NCI-H187 (cell line): ENCODE results near the gene MT1HL1.
"Not testable (repeated sequence)": the region's sequence is repeated elsewhere in the genome, so short reads cannot be mapped to it uniquely, and the experiment has no call there.

Experiments used
- DNase-seq, 2 experiments: peaks; one replicate each; lab custom pipeline; 2025; lab: John Stamatoyannopoulos, UW

Gene MT1HL1

GRCh38 chr1:236975461-236975860 is 28.8 kb downstream of the MT1HL1 start:
- DNase-seq: no peak

DNA sequence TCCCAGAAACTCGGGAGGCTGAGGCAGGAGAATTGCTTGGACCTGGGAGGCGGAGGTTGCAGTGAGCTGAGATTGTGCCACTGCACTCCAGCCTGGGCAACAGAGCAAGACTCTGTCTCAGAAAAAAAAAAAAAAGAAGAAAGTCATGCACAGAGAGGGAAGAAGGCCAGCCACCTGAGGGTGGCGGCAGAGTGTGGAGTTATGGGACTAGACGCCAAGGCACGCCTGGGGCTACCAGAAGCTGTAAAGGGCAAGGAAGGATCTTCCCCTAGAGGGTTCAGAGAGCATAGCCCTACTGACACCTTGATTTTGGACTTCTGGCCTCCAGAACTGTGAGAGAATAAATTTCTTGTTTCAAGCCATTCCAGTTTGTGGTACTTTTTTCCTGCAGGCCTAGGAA is 30.2 kb downstream of the MT1HL1 start:
- not testable (repeated sequence) for DNase-seq

DNA sequence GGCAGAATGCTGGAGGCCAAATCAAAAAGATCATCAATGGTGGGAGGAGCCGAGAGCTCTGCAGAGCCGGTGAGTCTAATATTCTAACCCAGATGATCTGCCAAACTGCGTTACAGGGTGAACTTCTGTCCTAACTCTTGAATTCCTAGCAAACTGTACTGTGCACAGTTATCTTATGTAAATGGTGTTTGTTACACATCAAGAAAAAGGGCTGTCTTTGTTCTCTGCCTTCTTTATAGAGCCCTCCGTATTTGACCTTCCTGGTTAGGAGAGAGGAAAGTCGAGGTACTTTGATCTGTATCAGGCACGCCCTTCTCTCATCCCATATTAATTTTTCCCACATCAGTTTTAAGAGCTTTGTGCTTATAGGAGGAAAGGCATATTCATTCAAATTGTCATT is 37.6 kb downstream of the MT1HL1 start:
- DNase-seq: no peak

DNA sequence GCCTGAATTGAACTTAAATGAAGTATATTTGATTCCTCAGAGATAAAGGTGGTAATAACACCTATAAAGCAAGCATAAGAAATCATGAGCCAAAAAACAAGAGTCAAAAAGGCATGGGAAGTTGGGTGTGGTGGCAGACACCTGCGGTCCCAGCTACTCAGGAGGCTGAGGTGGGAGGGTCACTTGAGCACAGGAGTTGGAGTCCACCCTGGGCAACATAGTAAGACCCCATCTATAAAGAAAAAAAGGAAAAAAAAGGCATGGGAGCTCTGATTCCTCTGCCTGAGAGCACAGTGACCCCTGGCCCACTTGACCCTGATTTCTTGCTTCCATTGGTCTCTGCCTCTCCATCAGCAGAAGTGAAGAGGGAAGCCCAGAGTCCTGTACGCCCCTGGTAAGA is 40.3 kb downstream of the MT1HL1 start:
- no peak for DNase-seq

DNA sequence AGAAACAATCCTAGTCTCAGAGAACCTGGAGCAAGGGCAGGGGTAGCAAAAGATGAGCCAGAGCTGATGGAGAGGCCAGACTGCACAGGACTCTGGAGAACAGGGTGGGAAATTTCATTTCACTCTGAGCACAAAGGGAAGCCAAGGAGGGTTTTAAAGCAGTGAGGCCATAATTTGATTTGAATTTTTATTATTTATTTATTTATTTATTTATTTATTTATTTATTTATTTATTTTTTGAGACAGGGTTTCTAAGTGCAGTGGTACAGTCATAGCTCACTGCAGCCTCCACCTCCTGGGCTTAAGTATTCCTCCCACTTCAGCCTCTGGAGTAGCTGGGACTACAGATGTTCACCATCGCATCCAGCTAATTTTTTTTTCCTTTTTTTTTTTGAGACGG is 45.1 kb downstream of the MT1HL1 start:
- DNase-seq: no peak

DNA sequence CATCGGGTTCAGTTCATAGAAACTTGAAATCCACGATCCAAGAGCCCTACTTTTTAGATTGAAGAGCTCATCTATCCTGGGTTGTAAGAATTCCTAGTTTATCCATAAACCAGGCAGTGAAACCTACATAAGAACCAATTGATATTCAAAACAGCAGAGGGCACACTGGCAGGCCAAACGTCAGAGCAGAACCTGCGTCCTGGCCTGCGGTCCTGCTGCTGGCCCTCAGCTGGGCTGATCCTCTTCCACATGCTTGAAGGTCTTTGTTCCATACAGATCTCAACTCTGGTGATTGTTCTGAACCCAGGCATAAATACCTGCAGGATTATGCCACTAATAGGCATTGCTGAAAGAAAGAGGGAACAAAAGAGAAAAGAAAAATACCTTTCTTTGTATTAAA is 47.0 kb downstream of the MT1HL1 start:
- DNase-seq: no peak
